ENCODE data around the gene GALP. TPM values are rescaled to one million over a fixed set of nuclear protein-coding genes. Genes with fewer than 3 reads are reported as not detected.
A peak's percentile ranks its signal among the peaks of the same experiment; 100 is the strongest.

The GALP gene
- total and polyA plus RNA-seq, 7 experiments from 2014 or later: not detected

- no peaks in the 10 kb centered on the region for H3K9me3 Mint-ChIP-seq
- Histone ChIP-seq H3K27ac (ENCODE audit: low read depth, low read length) (no peak overlapping the region), H3K4me1 (ENCODE audit: control insufficient read depth in 2 of 2, insufficient read depth in 2 of 2, low read length in 2 of 2) (peaks cover 0 to under 1% of the 10 kb centered on the region in 2 donors), H3K27me3 (ENCODE audit: control insufficient read depth in 2 of 2, insufficient read depth in 2 of 2, low read length in 2 of 2) (no peaks in the 10 kb centered on the region), H3K36me3 (ENCODE audit: control insufficient read depth in 2 of 3, insufficient read depth in 3 of 3, low read length in 3 of 3) (no peaks in the 10 kb centered on the region), H3K4me3 (ENCODE audit: low read length) (no peak overlapping the region), H3K9me3 (ENCODE audit: control insufficient read depth in 2 of 3, low read length in 3 of 3) (no peaks in the 10 kb centered on the region)
- intact Hi-C loops (cut with micrococcal nuclease): no loop called here
- H3K27me3 Mint-ChIP-seq: no peaks in the 10 kb centered on the region
- POLR2A ChIA-PET: no interaction called here
- no peak overlapping the region for H3K27ac Mint-ChIP-seq
- CTCF ChIA-PET: interaction anchor here (0.6 kb wide), 1 partner anchor 10 kb away, joined by 4 read pairs; no protein-coding TSS in a partner anchor
- H3K36me3 Mint-ChIP-seq: no peaks in the 10 kb centered on the region
- ATAC-seq: no peak
- H3K4me3 Mint-ChIP-seq: no peak overlapping the region
- H3K4me1 Mint-ChIP-seq: peaks cover under 1 to 6% (median 5%) of the 10 kb centered on the region in 7 donors
- DNase-seq: no peak
These were observed 41.2 kb upstream of the GALP start for GRCh38 chr19:56134654-56134921.

GRCh38 chr19:56136362-56136761 is 39.4 kb upstream of the GALP start:
- Mint-ChIP-seq H3K27ac (peak overlapping the region in 3 of 9 donors; percentile 18 to 62 (median 22)), H3K9me3 (no peaks in the 10 kb centered on the region), H3K4me3 (no peak overlapping the region), H3K4me1 (peaks cover 10 to 18% (median 16%) of the 10 kb centered on the region in 7 donors), H3K36me3 (no peaks in the 10 kb centered on the region), H3K27me3 (peaks cover 0 to 4% (median 0%) of the 10 kb centered on the region in 5 donors)
- POLR2A ChIA-PET: no interaction called here
- H3K27ac ChIP-seq (ENCODE audit: low read depth, low read length): no peak overlapping the region
- H3K4me3 ChIP-seq (ENCODE audit: low read length): no peak overlapping the region
- H3K9me3 ChIP-seq (ENCODE audit: control insufficient read depth in 2 of 3, low read length in 3 of 3): no peaks in the 10 kb centered on the region
- CTCF ChIA-PET: no interaction called here
- ATAC-seq (no peak), DNase-seq (no peak)
- H3K27me3 ChIP-seq (ENCODE audit: control insufficient read depth in 2 of 2, insufficient read depth in 2 of 2, low read length in 2 of 2): no peaks in the 10 kb centered on the region
- intact Hi-C loops (cut with micrococcal nuclease): no loop called here
- H3K4me1 ChIP-seq (ENCODE audit: control insufficient read depth in 2 of 2, insufficient read depth in 2 of 2, low read length in 2 of 2): peaks cover 0 to 9% of the 10 kb centered on the region in 2 donors
- no peaks in the 10 kb centered on the region for H3K36me3 ChIP-seq (ENCODE audit: control insufficient read depth in 2 of 3, insufficient read depth in 3 of 3, low read length in 3 of 3)

- Mint-ChIP-seq H3K27me3 (peaks cover 0 to 4% (median 0%) of the 10 kb centered on the region in 5 donors), H3K36me3 (no peaks in the 10 kb centered on the region), H3K4me1 (peaks cover 16 to 25% (median 24%) of the 10 kb centered on the region in 7 donors), H3K4me3 (no peak overlapping the region), H3K27ac (no peak overlapping the region), H3K9me3 (no peaks in the 10 kb centered on the region)
- CTCF ChIA-PET: interaction anchor here (0.7 kb wide), 1 partner anchor 26 kb away, joined by 3 read pairs; no protein-coding TSS in a partner anchor
- POLR2A ChIA-PET: interaction anchor here (0.7 kb wide), 1 partner anchor 12 kb away, joined by 3 read pairs; no protein-coding TSS in a partner anchor
- Histone ChIP-seq H3K4me1 (ENCODE audit: control insufficient read depth in 2 of 2, insufficient read depth in 2 of 2, low read length in 2 of 2) (peaks cover 4 to 16% of the 10 kb centered on the region in 2 donors), H3K36me3 (ENCODE audit: control insufficient read depth in 2 of 3, insufficient read depth in 3 of 3, low read length in 3 of 3) (no peaks in the 10 kb centered on the region), H3K4me3 (ENCODE audit: low read length) (no peak overlapping the region), H3K27me3 (ENCODE audit: control insufficient read depth in 2 of 2, insufficient read depth in 2 of 2, low read length in 2 of 2) (no peaks in the 10 kb centered on the region), H3K9me3 (ENCODE audit: control insufficient read depth in 2 of 3, low read length in 3 of 3) (no peaks in the 10 kb centered on the region), H3K27ac (ENCODE audit: low read depth, low read length) (no peak overlapping the region)
- ATAC-seq (no peak), DNase-seq (no peak)
- intact Hi-C loops (cut with micrococcal nuclease): no loop called here
These were observed 38.4 kb upstream of the GALP start for GRCh38 chr19:56137405-56137804.

GRCh38 chr19:56138069-56138468 is 37.7 kb upstream of the GALP start:
- no peak for DNase-seq
- Mint-ChIP-seq H3K9me3 (no peaks in the 10 kb centered on the region), H3K4me1 (peaks cover 19 to 32% (median 30%) of the 10 kb centered on the region in 7 donors), H3K27me3 (peaks cover 0 to 4% (median 0%) of the 10 kb centered on the region in 5 donors), H3K27ac (peak overlapping the region in 2 of 9 donors; percentile 28 to 32), H3K4me3 (no peak overlapping the region), H3K36me3 (no peaks in the 10 kb centered on the region)
- Histone ChIP-seq H3K27me3 (ENCODE audit: control insufficient read depth in 2 of 2, insufficient read depth in 2 of 2, low read length in 2 of 2) (no peaks in the 10 kb centered on the region), H3K4me3 (ENCODE audit: low read length) (no peak overlapping the region), H3K4me1 (ENCODE audit: control insufficient read depth in 2 of 2, insufficient read depth in 2 of 2, low read length in 2 of 2) (peaks cover 4 to 22% of the 10 kb centered on the region in 2 donors), H3K36me3 (ENCODE audit: control insufficient read depth in 2 of 3, insufficient read depth in 3 of 3, low read length in 3 of 3) (no peaks in the 10 kb centered on the region), H3K9me3 (ENCODE audit: control insufficient read depth in 2 of 3, low read length in 3 of 3) (no peaks in the 10 kb centered on the region), H3K27ac (ENCODE audit: low read depth, low read length) (no peak overlapping the region)
- POLR2A ChIA-PET: interaction anchor here (0.8 kb wide), 1 partner anchor 13 kb away, joined by 3 read pairs; no protein-coding TSS in a partner anchor
- no peak for ATAC-seq
- intact Hi-C loops (cut with micrococcal nuclease): no loop called here
- CTCF ChIA-PET: interaction anchor here (0.7 kb wide), 1 partner anchor 27 kb away, joined by 3 read pairs; no protein-coding TSS in a partner anchor

- Histone ChIP-seq H3K27ac (ENCODE audit: low read depth, low read length) (peak overlapping the region; percentile 85), H3K36me3 (ENCODE audit: control insufficient read depth in 2 of 3, insufficient read depth in 3 of 3, low read length in 3 of 3) (no peaks in the 10 kb centered on the region), H3K9me3 (ENCODE audit: control insufficient read depth in 2 of 3, low read length in 3 of 3) (no peaks in the 10 kb centered on the region), H3K4me1 (ENCODE audit: control insufficient read depth in 2 of 2, insufficient read depth in 2 of 2, low read length in 2 of 2) (peaks cover 4 to 22% of the 10 kb centered on the region in 2 donors), H3K4me3 (ENCODE audit: low read length) (peak overlapping the region; percentile 59), H3K27me3 (ENCODE audit: control insufficient read depth in 2 of 2, insufficient read depth in 2 of 2, low read length in 2 of 2) (no peaks in the 10 kb centered on the region)
- ChIA-PET POLR2A (interaction anchor here (1.0 to 4.0 kb wide), 3 partner anchors 11 to 18 kb away, joined by 4 to 40 read pairs (median 8); partner anchors contain the start of gene ZNF787), CTCF (no interaction called here)
- intact Hi-C loops (cut with micrococcal nuclease): loop anchor here (1.0 to 10.0 kb wide), 15 partner anchors 19 to 1981 kb away; partner anchors contain the start of genes PPP6R1 (in 2 of the 2), ZNF582 (in 2 of the 2), LENG1 (in 1 of the 2) and LENG9 (in 1 of the 2)
- Mint-ChIP-seq H3K27ac (peak overlapping the region; percentile 84 to 98 (median 91)), H3K4me3 (peak overlapping the region; percentile 88 to 97 (median 92)), H3K9me3 (no peaks in the 10 kb centered on the region), H3K27me3 (peaks cover 0 to 4% (median 0%) of the 10 kb centered on the region in 5 donors), H3K36me3 (peaks cover 0 to 3% (median 0%) of the 10 kb centered on the region in 5 donors), H3K4me1 (peaks cover 27 to 49% (median 43%) of the 10 kb centered on the region in 7 donors)
- peak in 3 of 9 donors; percentile 13 to 34 (median 17) for DNase-seq
- no peak for ATAC-seq
These were observed 35.8 kb upstream of the GALP start for GRCh38 chr19:56139847-56140582.

- ChIA-PET CTCF (interaction anchor here (0.6 to 1.2 kb wide), 2 partner anchors 19 to 75 kb away, joined by 3 to 4 read pairs; no protein-coding TSS in a partner anchor), POLR2A (interaction anchor here (0.5 to 4.0 kb wide), 5 partner anchors 12 to 175 kb away, joined by 3 to 40 read pairs (median 4); partner anchors contain the start of gene ZNF787)
- DNase-seq (peak; percentile 93 to 100 (median 100)), ATAC-seq (peak; percentile 91)
- Histone ChIP-seq H3K9me3 (ENCODE audit: control insufficient read depth in 2 of 3, low read length in 3 of 3) (no peaks in the 10 kb centered on the region), H3K27ac (ENCODE audit: low read depth, low read length) (peak within 1 kb of the TSS; percentile 85), H3K4me1 (ENCODE audit: control insufficient read depth in 2 of 2, insufficient read depth in 2 of 2, low read length in 2 of 2) (peaks cover 4 to 22% of the 10 kb centered on the region in 2 donors), H3K36me3 (ENCODE audit: control insufficient read depth in 2 of 3, insufficient read depth in 3 of 3, low read length in 3 of 3) (no peaks in the 10 kb centered on the region), H3K27me3 (ENCODE audit: control insufficient read depth in 2 of 2, insufficient read depth in 2 of 2, low read length in 2 of 2) (no peaks in the 10 kb centered on the region), H3K4me3 (ENCODE audit: low read length) (peak within 1 kb of the TSS; percentile 60)
- Mint-ChIP-seq H3K9me3 (no peaks in the 10 kb centered on the region), H3K4me1 (peaks cover 27 to 49% (median 43%) of the 10 kb centered on the region in 7 donors), H3K27ac (peak within 1 kb of the TSS; percentile 84 to 98 (median 91)), H3K4me3 (peak within 1 kb of the TSS; percentile 88 to 97 (median 92)), H3K27me3 (peaks cover 0 to 4% (median 0%) of the 10 kb centered on the region in 5 donors), H3K36me3 (peaks cover 0 to 3% (median 0%) of the 10 kb centered on the region in 5 donors)
- intact Hi-C loops (cut with micrococcal nuclease): loop anchor here (1.0 to 10.0 kb wide), 18 partner anchors 19 to 1981 kb away; partner anchors contain the start of genes FIZ1 (in 2 of the 2), PPP6R1 (in 2 of the 2), ZNF582 (in 2 of the 2) and ZNF787 (in 2 of the 2)
These were observed 35.0 kb upstream of the GALP start, which contains the start of gene ZNF444 for GRCh38 chr19:56140583-56141416. TSS of gene ZNF444 (plus strand) at chr19:56141287. CDS start at chr19:56146912, 5,625 bp downstream.
